T-helper 2 cell treated with Interferon-gamma antibody and Interleukin-4, amounts not matched to agents 5 μg/mL and 100 μg/mL, for 36 hours (primary cell): ENCODE results near the gene SLC16A12.
"Not testable (repeated sequence)": the region's sequence is repeated elsewhere in the genome, so short reads cannot be mapped to it uniquely, and the experiment has no call there.

Source experiments
- DNase-seq: peaks from one replicate; pipeline ENCODE4 v3.0.0; 2021; ENCODE audit warnings: low spot score
- H3K27ac Mint-ChIP-seq: one replicate; pipeline ENCODE4 v1.8.0; 2021; ENCODE audit warnings: mild to moderate bottlenecking, mixed read lengths
- H3K27me3 Mint-ChIP-seq: one replicate; pipeline ENCODE4 v1.8.0; 2021; ENCODE audit warnings: low read depth, mixed read lengths
- H3K36me3 Mint-ChIP-seq: one replicate; pipeline ENCODE4 v1.8.0; 2021; ENCODE audit warnings: low read depth, mixed read lengths
- H3K4me1 Mint-ChIP-seq: one replicate; pipeline ENCODE4 v1.8.0; 2021; ENCODE audit warnings: low read depth, mixed read lengths
- H3K4me3 Mint-ChIP-seq: one replicate; pipeline ENCODE4 v1.8.0; 2022; ENCODE audit warnings: mild to moderate bottlenecking, moderate library complexity, mixed read lengths
- H3K9me3 Mint-ChIP-seq: one replicate; pipeline ENCODE4 v1.8.0; 2021; ENCODE audit warnings: mixed read lengths

The SLC16A12 gene

DNA sequence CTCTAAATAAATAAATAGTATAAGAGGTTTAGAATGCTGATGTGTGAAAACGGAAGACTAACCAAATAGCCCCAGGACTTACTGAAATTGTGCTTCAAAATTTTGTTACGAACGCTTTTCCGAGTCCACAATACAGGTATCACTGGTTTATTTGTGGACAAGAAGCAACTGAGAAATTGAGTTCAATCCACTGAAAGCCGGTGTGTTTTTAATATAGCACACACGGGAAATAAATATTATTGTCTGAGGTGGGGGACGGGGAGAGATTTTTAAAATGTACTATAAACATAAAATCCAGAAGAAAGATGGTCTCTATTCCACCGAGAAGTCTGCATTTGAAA is 598 bp downstream of the SLC16A12 start:
- Mint-ChIP-seq H3K27ac (no peak overlapping the region), H3K4me1 (peaks cover 2% of the 10 kb centered on the region), H3K9me3 (no peaks in the 10 kb centered on the region), H3K27me3 (peaks cover 75% of the 10 kb centered on the region), H3K4me3 (no peak overlapping the region), H3K36me3 (no peaks in the 10 kb centered on the region)
- no peak for DNase-seq

DNA sequence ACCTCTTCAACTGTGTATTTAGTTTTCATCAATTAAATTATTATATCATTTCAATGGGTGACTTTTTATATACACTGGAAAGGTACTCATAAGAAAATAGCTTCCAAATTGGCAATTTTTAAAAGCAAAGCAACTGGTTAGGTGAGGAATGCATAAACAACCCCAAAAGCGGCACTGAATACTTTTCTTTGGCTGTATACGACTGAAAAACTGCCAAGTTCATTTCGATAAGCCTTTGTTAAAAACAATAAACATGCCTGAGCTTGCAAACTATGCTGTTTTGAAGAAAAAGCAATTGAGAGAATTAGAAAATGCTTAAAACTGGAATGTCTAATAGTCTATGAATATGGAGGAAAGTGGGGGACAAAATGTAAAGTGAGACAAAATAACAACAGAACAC is 2.9 kb downstream of the SLC16A12 start:
- H3K27ac Mint-ChIP-seq, result no peak overlapping the region
- peaks cover 67% of the 10 kb centered on the region for H3K27me3 Mint-ChIP-seq
- H3K4me1 Mint-ChIP-seq, result peaks cover 2% of the 10 kb centered on the region
- no peak overlapping the region for H3K4me3 Mint-ChIP-seq
- no peaks in the 10 kb centered on the region for H3K9me3 Mint-ChIP-seq
- no peaks in the 10 kb centered on the region for H3K36me3 Mint-ChIP-seq
- no peak for DNase-seq

DNA sequence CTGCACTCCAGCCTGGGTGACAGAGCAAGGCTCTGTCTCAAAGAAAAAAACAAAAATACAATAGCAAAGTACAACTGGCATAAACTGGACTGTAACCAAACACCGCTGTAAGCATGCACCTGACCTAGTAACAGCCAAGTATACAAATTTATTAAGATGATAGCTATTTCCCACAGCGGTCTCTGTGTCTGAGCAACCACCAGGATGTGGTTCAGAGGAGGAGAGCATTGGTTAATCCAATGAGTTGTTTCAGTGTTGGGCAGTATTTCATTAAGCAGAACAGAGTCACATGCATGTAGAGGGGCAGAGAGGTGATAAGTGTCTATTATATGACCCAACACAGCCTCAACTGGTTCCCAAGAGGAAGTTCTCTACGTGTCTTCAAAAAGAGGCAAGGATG is 4.0 kb downstream of the SLC16A12 start:
- H3K4me3 Mint-ChIP-seq, result no peak overlapping the region
- peaks cover 2% of the 10 kb centered on the region for H3K4me1 Mint-ChIP-seq
- H3K9me3 Mint-ChIP-seq, result no peaks in the 10 kb centered on the region
- peaks cover 60% of the 10 kb centered on the region for H3K27me3 Mint-ChIP-seq
- no peak overlapping the region for H3K27ac Mint-ChIP-seq
- H3K36me3 Mint-ChIP-seq, result no peaks in the 10 kb centered on the region
- no peak for DNase-seq

DNA sequence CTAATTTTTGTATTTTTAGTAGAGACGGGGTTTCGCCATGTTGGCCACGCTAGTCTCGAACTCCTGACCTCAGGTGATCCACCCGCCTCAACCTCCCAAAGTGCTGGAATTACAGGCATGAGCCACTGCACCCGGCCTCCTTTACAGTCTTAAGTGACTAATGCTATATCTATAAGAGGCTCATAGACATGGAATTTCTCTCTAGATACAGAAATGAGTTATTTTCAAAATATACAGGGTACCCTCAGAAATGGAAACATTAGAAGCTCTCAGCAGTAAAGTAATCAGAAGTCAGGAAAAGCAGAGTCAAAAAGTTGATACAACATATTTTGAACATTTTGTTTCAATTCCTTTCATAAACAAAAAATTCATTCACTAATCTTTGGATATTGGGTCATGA is 5.7 kb downstream of the SLC16A12 start:
- H3K27me3 Mint-ChIP-seq, result peaks cover 47% of the 10 kb centered on the region
- not testable (repeated sequence) for H3K36me3 Mint-ChIP-seq, H3K4me3 Mint-ChIP-seq, H3K27ac Mint-ChIP-seq, DNase-seq, H3K4me1 Mint-ChIP-seq, H3K9me3 Mint-ChIP-seq

DNA sequence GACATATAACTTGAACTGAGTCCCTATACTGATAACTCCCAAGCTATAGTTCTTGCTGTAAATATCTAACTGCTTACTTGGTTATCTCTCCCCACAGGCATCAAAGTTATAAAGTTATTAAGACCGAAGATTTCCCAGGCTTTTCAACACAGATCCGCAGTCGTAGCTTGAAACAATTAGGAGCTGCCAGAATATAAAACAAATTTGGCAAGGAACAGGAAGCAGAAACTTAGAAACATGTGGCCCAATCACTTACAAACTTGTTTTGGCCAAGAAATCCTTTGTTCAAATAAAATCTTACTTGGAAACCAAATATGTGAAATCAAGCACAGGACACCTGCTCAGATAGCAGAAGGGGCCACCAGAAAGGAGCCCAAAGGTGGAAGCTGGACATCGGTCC is 9.0 kb downstream of the SLC16A12 start:
- Mint-ChIP-seq H3K9me3 (no peaks in the 10 kb centered on the region), H3K4me1 (no peaks in the 10 kb centered on the region), H3K4me3 (no peak overlapping the region), H3K27ac (no peak overlapping the region), H3K27me3 (peaks cover 21% of the 10 kb centered on the region), H3K36me3 (no peaks in the 10 kb centered on the region)
- DNase-seq, result no peak

DNA sequence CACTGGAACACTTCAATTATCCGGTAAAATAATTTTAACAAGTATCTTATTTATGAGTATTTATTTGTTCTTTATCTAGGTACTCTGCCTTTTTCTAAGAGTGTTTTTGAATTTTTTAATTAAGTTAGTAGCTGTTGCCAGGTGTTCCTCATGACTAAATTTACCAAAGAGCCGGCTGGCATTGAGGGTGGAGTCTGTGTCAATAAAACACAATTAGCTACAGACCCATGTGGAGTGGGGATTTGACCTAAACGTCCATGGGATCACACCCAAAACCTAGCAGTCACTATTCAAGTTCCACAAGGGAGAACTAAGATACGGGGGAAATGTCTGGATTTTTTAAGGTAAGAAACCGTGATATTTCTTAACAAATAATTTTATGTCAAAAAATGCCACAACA is 9.8 kb downstream of the SLC16A12 start:
- H3K27me3 Mint-ChIP-seq, result peaks cover 15% of the 10 kb centered on the region
- no peak overlapping the region for H3K4me3 Mint-ChIP-seq
- H3K4me1 Mint-ChIP-seq, result no peaks in the 10 kb centered on the region
- H3K36me3 Mint-ChIP-seq, result no peaks in the 10 kb centered on the region
- no peak overlapping the region for H3K27ac Mint-ChIP-seq
- DNase-seq, result no peak
- no peaks in the 10 kb centered on the region for H3K9me3 Mint-ChIP-seq

DNA sequence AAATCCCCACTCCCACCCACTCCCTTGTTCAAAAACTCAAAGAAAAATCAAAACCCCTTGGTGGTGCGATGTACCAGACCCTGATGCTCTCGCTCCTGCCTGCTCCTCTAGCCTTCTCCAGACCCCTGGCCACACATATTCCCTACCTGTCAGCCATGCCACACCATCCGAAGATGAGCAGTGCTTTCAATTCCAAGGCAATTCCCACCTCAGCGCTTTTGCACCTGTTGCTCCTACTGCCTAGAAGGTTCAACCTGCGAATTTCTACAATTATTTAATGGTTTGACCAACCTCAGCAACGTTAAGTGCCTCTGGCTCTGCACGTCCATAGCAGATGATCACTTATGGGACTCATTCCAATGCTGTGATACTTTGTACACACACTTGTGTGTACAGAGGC is 11.1 kb downstream of the SLC16A12 start:
- H3K9me3 Mint-ChIP-seq, result no peaks in the 10 kb centered on the region
- peaks cover 12% of the 10 kb centered on the region for H3K27me3 Mint-ChIP-seq

DNA sequence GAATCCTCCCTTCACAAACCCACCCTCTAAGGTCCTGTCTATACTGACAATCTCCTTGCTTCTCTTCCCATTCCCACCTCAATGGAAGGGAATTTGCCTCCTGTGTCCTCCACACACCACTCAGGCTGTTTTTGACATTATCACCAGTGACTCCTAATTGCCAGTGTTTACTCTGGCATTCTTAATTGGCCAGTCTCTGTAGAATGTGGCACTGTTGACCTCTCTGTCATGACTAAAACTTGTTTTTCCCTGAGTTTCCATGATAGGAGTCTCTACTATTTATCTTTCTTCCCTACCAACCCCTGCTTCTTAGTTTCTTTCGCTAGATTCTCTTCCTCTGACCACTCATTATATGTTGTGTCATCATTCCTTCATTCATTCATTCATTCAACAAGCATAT is 12.1 kb downstream of the SLC16A12 start:
- Mint-ChIP-seq H3K4me3 (no peak overlapping the region), H3K27ac (no peak overlapping the region), H3K27me3 (peaks cover 12% of the 10 kb centered on the region), H3K4me1 (no peaks in the 10 kb centered on the region), H3K36me3 (no peaks in the 10 kb centered on the region), H3K9me3 (no peaks in the 10 kb centered on the region)
- no peak for DNase-seq

More for the DNA sequence above, 11.1 kb downstream of the SLC16A12 start:
- H3K36me3 Mint-ChIP-seq, result no peaks in the 10 kb centered on the region
- no peak overlapping the region for H3K4me3 Mint-ChIP-seq
- DNase-seq, result no peak
- H3K4me1 Mint-ChIP-seq, result no peaks in the 10 kb centered on the region
- H3K27ac Mint-ChIP-seq, result no peak overlapping the region

DNA sequence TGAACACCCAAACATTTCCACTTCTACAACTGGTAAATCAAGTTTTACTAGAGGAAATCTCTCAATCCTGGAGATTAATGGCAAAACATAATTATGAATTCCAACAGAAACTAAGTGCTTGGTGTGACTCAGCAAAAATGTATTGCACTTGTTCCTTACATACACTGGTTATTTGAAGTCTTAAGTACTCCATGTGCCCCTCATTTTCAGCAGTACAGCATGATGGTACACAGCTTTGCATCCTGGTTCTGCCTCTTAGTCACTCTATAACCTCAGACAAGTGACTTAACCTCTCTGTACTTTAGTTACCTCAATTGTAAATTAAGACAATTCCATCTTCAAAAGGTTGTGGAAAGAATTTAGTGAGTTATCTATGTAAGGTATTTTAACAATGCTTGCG is 12.9 kb downstream of the SLC16A12 start:
- no peaks in the 10 kb centered on the region for H3K9me3 Mint-ChIP-seq
- no peak for DNase-seq
- H3K4me1 Mint-ChIP-seq, result no peaks in the 10 kb centered on the region
- H3K27me3 Mint-ChIP-seq, result peaks cover 12% of the 10 kb centered on the region
- no peak overlapping the region for H3K27ac Mint-ChIP-seq
- H3K36me3 Mint-ChIP-seq, result no peaks in the 10 kb centered on the region
- no peak overlapping the region for H3K4me3 Mint-ChIP-seq

DNA sequence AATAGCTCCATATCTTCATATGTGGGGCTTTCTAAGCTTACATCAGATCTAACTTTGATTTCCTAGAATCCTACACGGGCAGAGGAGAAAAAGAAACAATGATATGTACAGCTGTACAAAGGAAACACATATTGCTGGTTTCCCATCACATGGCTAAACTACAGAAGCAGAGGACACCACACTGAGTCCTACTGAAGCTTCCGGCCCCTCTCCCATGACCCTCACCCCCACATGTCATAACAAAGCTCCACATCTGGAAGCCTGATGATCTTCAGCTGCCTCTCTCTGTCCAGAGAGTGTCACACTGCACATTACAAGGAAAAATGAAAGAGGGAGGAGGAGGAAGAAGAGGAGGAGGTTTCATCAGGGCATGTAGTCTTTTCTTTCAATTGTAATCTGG is 14.0 kb downstream of the SLC16A12 start:
- DNase-seq, result no peak
- H3K27ac Mint-ChIP-seq, result no peak overlapping the region
- H3K4me1 Mint-ChIP-seq, result no peaks in the 10 kb centered on the region
- H3K36me3 Mint-ChIP-seq, result no peaks in the 10 kb centered on the region
- peaks cover 13% of the 10 kb centered on the region for H3K27me3 Mint-ChIP-seq
- no peaks in the 10 kb centered on the region for H3K9me3 Mint-ChIP-seq
- no peak overlapping the region for H3K4me3 Mint-ChIP-seq

DNA sequence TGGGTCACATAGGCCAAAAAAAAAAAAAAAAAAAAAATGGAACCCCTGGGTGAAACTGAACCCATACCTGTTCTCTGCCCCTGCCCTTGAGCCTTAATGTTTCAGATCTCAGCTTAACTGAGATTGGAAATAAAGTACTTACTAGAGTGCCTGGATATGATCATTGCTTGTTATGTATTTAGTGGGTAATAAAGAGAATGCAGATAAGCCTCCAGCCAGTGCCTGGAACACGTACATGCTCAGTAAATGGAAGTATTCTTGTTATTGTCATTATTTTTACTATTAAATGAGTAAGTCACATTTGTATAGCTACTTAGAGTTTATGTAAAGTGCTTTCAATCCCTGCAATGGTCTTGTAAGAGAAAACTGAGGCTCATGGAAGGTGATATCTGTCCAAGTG is 14.7 kb downstream of the SLC16A12 start:
- Mint-ChIP-seq H3K27me3 (peaks cover 13% of the 10 kb centered on the region), H3K27ac (no peak overlapping the region), H3K4me1 (no peaks in the 10 kb centered on the region), H3K36me3 (no peaks in the 10 kb centered on the region), H3K4me3 (no peak overlapping the region), H3K9me3 (no peaks in the 10 kb centered on the region)
- DNase-seq, result no peak

DNA sequence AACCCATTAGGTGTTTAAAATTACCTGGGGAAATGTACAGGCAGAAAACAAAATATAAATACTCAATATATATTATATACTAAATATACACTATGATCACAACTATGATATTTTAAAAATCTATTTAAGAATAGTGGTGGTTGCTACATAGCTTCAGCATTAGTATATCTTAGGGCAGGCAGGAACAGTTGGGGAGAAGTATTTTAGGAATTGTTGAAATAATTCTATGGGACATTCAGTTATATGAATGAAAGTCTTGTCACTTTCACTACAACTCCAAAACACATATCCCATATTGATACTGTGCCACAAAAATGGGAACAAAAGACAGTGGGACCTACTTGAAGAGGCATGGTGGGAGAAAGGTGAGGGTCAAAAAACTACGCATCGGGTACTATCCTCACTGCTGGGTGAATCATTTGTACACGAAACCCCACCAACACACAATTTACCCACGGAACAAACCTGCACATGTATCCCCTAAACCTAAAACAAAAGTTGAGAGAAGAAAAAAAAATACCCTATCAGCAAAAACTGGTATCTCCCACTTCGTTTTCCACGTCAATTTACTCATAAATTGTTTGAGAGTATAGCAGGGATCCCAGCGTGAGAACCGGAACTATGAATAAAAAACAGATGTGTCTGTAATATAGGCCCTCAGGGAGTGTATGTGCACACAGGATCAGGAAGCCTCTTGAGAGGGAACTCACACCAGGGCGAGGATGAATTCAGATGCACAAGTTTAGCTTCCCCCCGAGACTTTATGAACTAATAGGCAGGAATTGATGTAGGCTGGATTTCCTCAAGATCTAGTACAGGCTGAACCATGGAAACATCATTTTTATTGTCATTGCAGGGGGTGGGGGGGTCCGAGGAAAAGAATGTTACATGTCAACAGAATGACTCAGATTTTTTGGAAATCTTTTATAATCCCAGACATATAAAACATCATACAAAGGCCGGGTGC is 16.2 kb downstream of the SLC16A12 start:
- Mint-ChIP-seq H3K36me3 (no peaks in the 10 kb centered on the region), H3K4me1 (no peaks in the 10 kb centered on the region), H3K9me3 (no peaks in the 10 kb centered on the region), H3K4me3 (no peak overlapping the region), H3K27me3 (peaks cover 11% of the 10 kb centered on the region), H3K27ac (no peak overlapping the region)
- DNase-seq, result no peak

DNA sequence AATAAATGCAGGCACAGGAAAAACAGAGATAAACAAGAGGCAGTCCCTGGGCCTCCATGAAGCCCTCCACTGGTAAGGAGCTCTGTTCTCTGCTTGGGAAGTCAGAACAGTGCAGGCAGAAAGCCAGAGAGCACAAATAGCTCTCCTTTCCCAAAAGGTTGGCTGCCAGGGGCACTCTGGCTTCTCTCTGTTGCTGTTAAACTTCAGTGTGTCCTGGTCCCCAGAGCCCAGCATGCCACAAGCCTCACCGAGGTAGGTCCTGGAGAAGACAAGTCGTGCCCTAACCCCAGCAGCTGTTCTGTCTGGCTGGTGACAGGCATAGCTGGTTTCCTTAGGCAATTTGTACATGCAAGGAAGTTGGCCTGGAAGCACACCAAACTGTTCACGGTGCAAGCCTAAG is 17.3 kb downstream of the SLC16A12 start:
- H3K9me3 Mint-ChIP-seq, result no peaks in the 10 kb centered on the region
- no peak overlapping the region for H3K27ac Mint-ChIP-seq

DNA sequence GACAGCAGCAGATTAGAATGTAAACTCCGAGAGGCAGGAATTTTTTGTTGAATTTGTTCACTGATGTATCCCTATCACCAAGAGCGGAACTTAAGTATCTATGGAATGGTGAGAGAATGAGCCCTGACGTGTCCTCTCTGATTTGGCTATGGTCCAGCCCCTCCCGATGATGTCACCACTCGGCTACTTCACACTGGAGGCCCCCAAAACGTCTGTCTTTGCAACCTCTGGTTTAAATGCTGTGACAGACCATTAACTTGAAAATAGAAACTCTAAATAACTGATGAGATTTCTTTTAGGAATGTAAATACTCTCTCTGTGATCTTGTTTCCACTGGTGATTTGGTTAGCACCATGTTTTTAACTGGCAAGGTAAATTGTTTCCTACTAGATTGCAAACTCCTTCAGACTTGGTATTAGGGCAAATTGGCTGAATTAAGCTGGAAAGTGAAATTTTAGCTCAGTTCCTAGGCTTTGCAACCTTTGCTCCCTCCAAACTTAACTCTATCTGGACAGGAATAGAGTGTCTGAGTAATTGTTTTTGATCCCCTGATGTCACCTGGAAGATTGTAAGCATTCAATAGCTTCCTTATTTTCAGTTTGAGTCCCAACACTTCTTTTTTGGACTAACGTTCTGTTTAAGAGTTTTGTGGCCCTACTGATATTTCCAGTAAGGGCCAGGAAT is 19.1 kb downstream of the SLC16A12 start:
- no peak for DNase-seq
- Mint-ChIP-seq H3K36me3 (no peaks in the 10 kb centered on the region), H3K27ac (no peak overlapping the region), H3K4me1 (no peaks in the 10 kb centered on the region), H3K27me3 (peaks cover 10% of the 10 kb centered on the region), H3K9me3 (no peaks in the 10 kb centered on the region), H3K4me3 (no peak overlapping the region)

More for the DNA sequence above, 17.3 kb downstream of the SLC16A12 start:
- Mint-ChIP-seq H3K4me1 (no peaks in the 10 kb centered on the region), H3K36me3 (no peaks in the 10 kb centered on the region), H3K4me3 (no peak overlapping the region), H3K27me3 (peaks cover 10% of the 10 kb centered on the region)
- no peak for DNase-seq
